GM23338 (cell line): Measurements from ENCODE around the gene MRE11. TPM values are rescaled to one million over a fixed set of nuclear protein-coding genes. Genes with fewer than 3 reads are reported as not detected.

ENCODE experiments used
- ATAC-seq: fragments of 200-7000 bp; cut with Tn5 transposase; 3 replicates; pipeline ENCODE4 v1.9.1; 2020
- DNase-seq: peaks from one replicate; pipeline ENCODE4 v3.0.0-alpha.2; 2015; ENCODE audit warnings: low spot score
- H2AFZ ChIP-seq: fragments of 200-600 bp; sonication (generic); 2 replicates; pipeline ENCODE4 v1.8.0; 2016; ENCODE audit warnings: antibody characterized with exemption, mild to moderate bottlenecking, moderate library complexity
- H3F3A ChIP-seq: fragments of 200-600 bp; sonication (generic); replicated peaks from 2 replicates; pipeline ENCODE4 v1.8.0; 2017; ENCODE audit warnings: antibody characterized with exemption, mixed run types, low read depth
- H3K27ac ChIP-seq: fragments of 200-600 bp; sonication (generic); 2 replicates; pipeline ENCODE4 v1.6.1; 2016; ENCODE audit warnings: low read depth
- H3K27me3 ChIP-seq: fragments of 200-600 bp; sonication (generic); 2 replicates; pipeline ENCODE4 v1.8.0; 2016; ENCODE audit warnings: mild to moderate bottlenecking, mixed run types, moderate library complexity; ENCODE audit not compliant: insufficient read depth
- H3K36me3 ChIP-seq: fragments of 200-600 bp; sonication (generic); 2 replicates; pipeline ENCODE4 v1.8.0; 2016; ENCODE audit warnings: mild to moderate bottlenecking; ENCODE audit not compliant: insufficient read depth
- H3K4me1 ChIP-seq: fragments of 200-600 bp; sonication (generic); 2 replicates; pipeline ENCODE4 v1.8.0; 2016; ENCODE audit warnings: mild to moderate bottlenecking, moderate library complexity; ENCODE audit not compliant: insufficient read depth
- H3K4me2 ChIP-seq: fragments of 200-600 bp; sonication (generic); 2 replicates; pipeline ENCODE4 v1.7.1; 2017; ENCODE audit warnings: mixed run types
- H3K4me3 ChIP-seq: fragments of 200-600 bp; sonication (generic); 2 replicates; pipeline ENCODE4 v1.6.1; 2016; ENCODE audit warnings: mixed run types
- H3K79me2 ChIP-seq: fragments of 200-600 bp; sonication (generic); replicated peaks from 2 replicates; pipeline ENCODE4 v1.8.0; 2017; ENCODE audit warnings: mild to moderate bottlenecking; ENCODE audit not compliant: insufficient read depth
- H3K9me2 ChIP-seq: fragments of 200-600 bp; sonication (generic); 2 replicates; pipeline ENCODE4 v1.8.0; 2017; ENCODE audit not compliant: insufficient read depth
- H4K20me1 ChIP-seq: fragments of 200-600 bp; sonication (generic); replicated peaks from 2 replicates; pipeline ENCODE4 v1.8.0; 2017; ENCODE audit warnings: mild to moderate bottlenecking; ENCODE audit not compliant: insufficient read depth
- H3K27ac Mint-ChIP-seq: 2 replicates; pipeline ENCODE4 v1.8.0; 2020; ENCODE audit warnings: inconsistent platforms, mild to moderate bottlenecking, moderate library complexity, mixed read lengths
- H3K27me3 Mint-ChIP-seq: 3 replicates; pipeline ENCODE4 v1.8.0; 2022; ENCODE audit warnings: low read depth, mild to moderate bottlenecking, moderate library complexity, mixed read lengths, inconsistent platforms; ENCODE audit not compliant: insufficient read depth, poor library complexity
- H3K36me3 Mint-ChIP-seq: 3 replicates; pipeline ENCODE4 v1.8.0; 2021; ENCODE audit warnings: low read depth, mild to moderate bottlenecking, inconsistent platforms, moderate library complexity, mixed read lengths
- H3K4me1 Mint-ChIP-seq: 3 replicates; pipeline ENCODE4 v1.8.0; 2020; ENCODE audit warnings: mild to moderate bottlenecking, inconsistent platforms, mixed read lengths
- H3K4me3 Mint-ChIP-seq: 3 replicates; pipeline ENCODE4 v1.8.0; 2021; ENCODE audit warnings: moderate library complexity, mild to moderate bottlenecking, inconsistent platforms, mixed read lengths
- H3K9me3 Mint-ChIP-seq: 3 replicates; pipeline ENCODE4 v1.8.0; 2020; ENCODE audit warnings: moderate library complexity, mild to moderate bottlenecking, inconsistent platforms, mixed read lengths
- ETS1 ChIP-seq: IDR thresholded peaks from 2 replicates; pipeline ENCODE4 v1.6.1; 2016; ENCODE audit warnings: antibody characterized with exemption
- EZH2phosphoT487 ChIP-seq: fragments of 200-600 bp; sonication (generic); IDR thresholded peaks from one replicate; pipeline ENCODE4 v1.8.1; 2018; ENCODE audit warnings: antibody characterized with exemption; ENCODE audit not compliant: unreplicated experiment
- JUNB ChIP-seq: IDR thresholded peaks from one replicate; pipeline ENCODE4 v1.6.1; 2016; ENCODE audit warnings: antibody characterized with exemption; ENCODE audit not compliant: unreplicated experiment
- NANOG ChIP-seq: IDR thresholded peaks from 2 replicates; pipeline ENCODE4 v1.6.1; 2016; ENCODE audit warnings: antibody characterized with exemption, borderline replicate concordance
- REST ChIP-seq: IDR thresholded peaks from one replicate; pipeline ENCODE4 v1.6.1; 2018; ENCODE audit warnings: antibody characterized with exemption; ENCODE audit not compliant: unreplicated experiment
- STAT1 ChIP-seq: IDR thresholded peaks from one replicate; pipeline ENCODE4 v1.6.1; 2016; ENCODE audit warnings: antibody characterized with exemption; ENCODE audit not compliant: unreplicated experiment
- ZNF331 ChIP-seq: fragments of 250-450 bp; sonication (Bioruptor Pico); IDR thresholded peaks from 2 replicates; pipeline ENCODE4 v1.5.0; 2020; ENCODE audit warnings: low read depth, mild to moderate bottlenecking, moderate library complexity
- ZNF462 ChIP-seq: fragments of 250-450 bp; sonication (Bioruptor Pico); IDR thresholded peaks from 2 replicates; pipeline ENCODE4 v1.5.0; 2020; ENCODE audit warnings: mild to moderate bottlenecking, moderate library complexity
- polyA plus RNA-seq: library from polyadenylated mRNA; unstranded; fragments of >200 nt; fragmentation: Nextera tagmentation; extraction: Ambion mirVana; gene quantifications from 2 replicates; pipeline ENCODE4 v1.2.1, GENCODE V29; 2016
- total RNA-seq: library from RNA; depleted of rRNA; stranded (reverse); fragments of >200 nt; shearing (Covaris generic); gene quantifications from 2 replicates; pipeline ENCODE4 v1.2.3, GENCODE V29; 2014
- TF ChIP-seq, protein P1 (sequence below), 2 experiments: fragments of 200-600 bp in 1 of 2; sonication (generic) in 1 of 2; conservative IDR thresholded peaks; 2 replicates each; pipeline versions ENCODE4 v1.5.1 to v1.6.1; 2016 to 2017; ENCODE audit warnings: antibody characterized with exemption in 2 of 2, low read depth in 2 of 2, mild to moderate bottlenecking in 2 of 2, moderate library complexity in 1 of 2

MRE11 gene
- total and polyA plus RNA-seq, 2 experiments from 2014 or later: 23.3 to 38.5 TPM

- TF ChIP-seq NANOG (no peak), ZNF331 (CRISPR knock-in tag) (no peak), JUNB (no peak)
Measured at GRCh38 chr11:94526645-94527438, 33.2 kb upstream of the MRE11 start (continued).

GRCh38 chr11:94525546-94526324, 32.1 kb upstream of the MRE11 start:
- Histone ChIP-seq H3K4me1 (no peaks in the 10 kb centered on the region), H2AFZ (0 out of 2 replicates have a peak overlapping the region, but pooled peaks have one; percentile 23), H3F3A (no peaks in the 10 kb centered on the region), H3K4me3 (no peak overlapping the region), H3K4me2 (no peak overlapping the region), H3K27me3 (no peaks in the 10 kb centered on the region; the same call in 1 of the 2 replicates), H3K79me2 (no peaks in the 10 kb centered on the region), H3K27ac (no peak overlapping the region), H3K36me3 (no peaks in the 10 kb centered on the region), H3K9me2 (no peaks in the 10 kb centered on the region), H4K20me1 (no peaks in the 10 kb centered on the region)
- Mint-ChIP-seq H3K27ac (no peak overlapping the region), H3K4me1 (no peaks in the 10 kb centered on the region), H3K27me3 (peaks cover 5% of the 10 kb centered on the region), H3K4me3 (no peak overlapping the region), H3K9me3 (no peaks in the 10 kb centered on the region), H3K36me3 (no peaks in the 10 kb centered on the region)
- DNase-seq: peak; percentile 14
- peak; percentile 31; the same call in 1 of the 3 replicates for ATAC-seq
- TF ChIP-seq JUNB: no peak
- TF ChIP-seq, protein P1, sequence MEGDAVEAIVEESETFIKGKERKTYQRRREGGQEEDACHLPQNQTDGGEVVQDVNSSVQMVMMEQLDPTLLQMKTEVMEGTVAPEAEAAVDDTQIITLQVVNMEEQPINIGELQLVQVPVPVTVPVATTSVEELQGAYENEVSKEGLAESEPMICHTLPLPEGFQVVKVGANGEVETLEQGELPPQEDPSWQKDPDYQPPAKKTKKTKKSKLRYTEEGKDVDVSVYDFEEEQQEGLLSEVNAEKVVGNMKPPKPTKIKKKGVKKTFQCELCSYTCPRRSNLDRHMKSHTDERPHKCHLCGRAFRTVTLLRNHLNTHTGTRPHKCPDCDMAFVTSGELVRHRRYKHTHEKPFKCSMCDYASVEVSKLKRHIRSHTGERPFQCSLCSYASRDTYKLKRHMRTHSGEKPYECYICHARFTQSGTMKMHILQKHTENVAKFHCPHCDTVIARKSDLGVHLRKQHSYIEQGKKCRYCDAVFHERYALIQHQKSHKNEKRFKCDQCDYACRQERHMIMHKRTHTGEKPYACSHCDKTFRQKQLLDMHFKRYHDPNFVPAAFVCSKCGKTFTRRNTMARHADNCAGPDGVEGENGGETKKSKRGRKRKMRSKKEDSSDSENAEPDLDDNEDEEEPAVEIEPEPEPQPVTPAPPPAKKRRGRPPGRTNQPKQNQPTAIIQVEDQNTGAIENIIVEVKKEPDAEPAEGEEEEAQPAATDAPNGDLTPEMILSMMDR (conservative IDR thresholded peaks at IDR 0.05; ENCODE audit: low read depth in 2 of 2): no peak
- no peak for TF ChIP-seq EZH2phosphoT487
- TF ChIP-seq ETS1: no peak
- TF ChIP-seq STAT1: no peak
- no peak for TF ChIP-seq ZNF462 (CRISPR knock-in tag)
- no peak for TF ChIP-seq ZNF331 (CRISPR knock-in tag)
- no peak for TF ChIP-seq REST
